H9 (cell line): Measurements from ENCODE around the gene EYA4. TPM values are rescaled to one million over a fixed set of nuclear protein-coding genes. Genes with fewer than 3 reads are reported as not detected.

ENCODE experiments used
- DNase-seq: peaks from one replicate; pipeline ENCODE4 v3.0.0-alpha.2; 2017
- H2AFZ ChIP-seq: one replicate; pipeline ENCODE4 v1.6.1; 2013; ENCODE audit warnings: mild to moderate bottlenecking, low read length, control low read depth, moderate library complexity
- H2AK5ac ChIP-seq: 2 replicates; pipeline ENCODE4 v1.6.1; 2013; ENCODE audit warnings: low read length, control low read depth, mixed read lengths; ENCODE audit not compliant: insufficient read length
- H2BK120ac ChIP-seq: one replicate; pipeline ENCODE4 v1.6.1; 2013; ENCODE audit warnings: low read depth, mild to moderate bottlenecking, low read length, control low read depth, inconsistent platforms; ENCODE audit not compliant: poor library complexity, severe bottlenecking
- H2BK12ac ChIP-seq: 2 replicates; pipeline ENCODE4 v1.6.1; 2013; ENCODE audit warnings: low read length, control low read depth, mixed read lengths, low read depth; ENCODE audit not compliant: insufficient read length
- H2BK15ac ChIP-seq: 2 replicates; pipeline ENCODE4 v1.6.1; 2013; ENCODE audit warnings: low read depth, low read length, control low read depth
- H2BK20ac ChIP-seq: one replicate; pipeline ENCODE4 v1.6.1; 2013; ENCODE audit warnings: low read depth, mild to moderate bottlenecking, low read length, control low read depth, inconsistent platforms; ENCODE audit not compliant: poor library complexity, severe bottlenecking
- H2BK5ac ChIP-seq: 2 replicates; pipeline ENCODE4 v1.6.1; 2013; ENCODE audit warnings: low read length, control low read depth, mixed read lengths; ENCODE audit not compliant: insufficient read length
- H3K14ac ChIP-seq: 2 replicates; pipeline ENCODE4 v1.6.1; 2013; ENCODE audit warnings: low read length, control low read depth; ENCODE audit not compliant: insufficient read depth
- H3K18ac ChIP-seq: 2 replicates; pipeline ENCODE4 v1.6.1; 2013; ENCODE audit warnings: low read depth, mild to moderate bottlenecking, mixed read lengths, low read length, control low read depth; ENCODE audit not compliant: insufficient read length
- H3K23ac ChIP-seq: 2 replicates; pipeline ENCODE4 v1.6.1; 2013; ENCODE audit warnings: low read length, control low read depth, mixed read lengths, low read depth; ENCODE audit not compliant: insufficient read length
- H3K23me2 ChIP-seq: 2 replicates; pipeline ENCODE4 v1.6.1; 2013; ENCODE audit warnings: low read depth, mild to moderate bottlenecking, mixed read lengths, low read length, control low read depth; ENCODE audit not compliant: insufficient read length, poor library complexity, severe bottlenecking
- H3K27ac ChIP-seq: 2 replicates; pipeline ENCODE4 v1.5.1; 2013; ENCODE audit warnings: low read length, control low read depth, mixed read lengths, low read depth; ENCODE audit not compliant: insufficient read length
- H3K27me3 ChIP-seq: 2 replicates; pipeline ENCODE4 v1.6.1; 2013; ENCODE audit warnings: low read length, control low read depth, inconsistent platforms; ENCODE audit not compliant: insufficient read depth
- H3K4ac ChIP-seq: 2 replicates; pipeline ENCODE4 v1.6.1; 2013; ENCODE audit warnings: low read depth, mild to moderate bottlenecking, control low read depth, inconsistent platforms, low read length, moderate library complexity
- H3K4me1 ChIP-seq: 2 replicates; pipeline ENCODE4 v1.6.1; 2013; ENCODE audit warnings: low read length, control low read depth, inconsistent platforms; ENCODE audit not compliant: insufficient read depth
- H3K4me2 ChIP-seq: 2 replicates; pipeline ENCODE4 v1.6.1; 2013; ENCODE audit warnings: low read length, control low read depth, mixed read lengths; ENCODE audit not compliant: insufficient read length, insufficient read depth
- H3K56ac ChIP-seq: 2 replicates; pipeline ENCODE4 v1.6.1; 2013; ENCODE audit warnings: low read depth, mild to moderate bottlenecking, mixed read lengths, low read length, control low read depth; ENCODE audit not compliant: insufficient read length
- H3K79me1 ChIP-seq: 2 replicates; pipeline ENCODE4 v1.6.1; 2013; ENCODE audit warnings: low read depth, mild to moderate bottlenecking, moderate library complexity, low read length, control low read depth, inconsistent platforms; ENCODE audit not compliant: insufficient read depth, poor library complexity, severe bottlenecking
- H3K79me2 ChIP-seq: 2 replicates; pipeline ENCODE4 v1.6.1; 2013; ENCODE audit warnings: low read length, control low read depth, inconsistent platforms; ENCODE audit not compliant: insufficient read depth
- H3K9ac ChIP-seq: 2 replicates; pipeline ENCODE4 v1.6.1; 2013; ENCODE audit warnings: low read length, control low read depth, mixed read lengths; ENCODE audit not compliant: insufficient read length; ENCODE audit errors: extremely low read depth
- H3K9me3 ChIP-seq: one replicate; pipeline ENCODE4 v1.6.1; 2013; ENCODE audit warnings: low read depth, low read length, inconsistent platforms; ENCODE audit not compliant: control insufficient read depth
- H3T11ph ChIP-seq: one replicate; pipeline ENCODE4 v1.6.1; 2013; ENCODE audit warnings: mild to moderate bottlenecking, low read length, control low read depth, inconsistent platforms
- H4K20me1 ChIP-seq: one replicate; pipeline ENCODE4 v1.6.1; 2013; ENCODE audit not compliant: control insufficient read depth, insufficient read length, insufficient read depth
- H4K5ac ChIP-seq: 2 replicates; pipeline ENCODE4 v1.6.1; 2013; ENCODE audit warnings: low read depth, mild to moderate bottlenecking, mixed read lengths, low read length, control low read depth; ENCODE audit not compliant: insufficient read length
- H4K8ac ChIP-seq: replicated peaks from 2 replicates; pipeline ENCODE4 v1.6.1; 2013; ENCODE audit warnings: low read length, control low read depth, mixed read lengths, low read depth; ENCODE audit not compliant: insufficient read length
- H4K91ac ChIP-seq: 2 replicates; pipeline ENCODE4 v1.6.1; 2013; ENCODE audit warnings: low read depth, mild to moderate bottlenecking, moderate library complexity, mixed read lengths, low read length, control low read depth; ENCODE audit not compliant: insufficient read length
- H3K27ac Mint-ChIP-seq, 3 experiments: 2 replicates in 2 of 3; 3 replicates in 1 of 3; pipeline ENCODE4 v1.8.0; 2020 to 2021; ENCODE audit warnings: mixed read lengths in 3 of 3, mild to moderate bottlenecking in 1 of 3, moderate library complexity in 1 of 3
- H3K27me3 Mint-ChIP-seq: 2 replicates; pipeline ENCODE4 v1.8.0; 2021; ENCODE audit warnings: low read depth, mild to moderate bottlenecking, moderate library complexity, mixed read lengths
- H3K36me3 Mint-ChIP-seq, 3 experiments: 2 replicates in 2 of 3; 3 replicates in 1 of 3; pipeline ENCODE4 v1.8.0; 2020 to 2021; ENCODE audit warnings: low read depth in 3 of 3, mixed read lengths in 3 of 3; ENCODE audit not compliant: insufficient read depth in 1 of 3
- H3K4me1 Mint-ChIP-seq, 2 experiments: 2 replicates each; pipeline ENCODE4 v1.8.0; 2020; ENCODE audit warnings: mixed read lengths in 2 of 2
- H3K4me3 Mint-ChIP-seq, 2 experiments: 2 replicates in 1 of 2; 3 replicates in 1 of 2; pipeline ENCODE4 v1.8.0; 2020 to 2021; ENCODE audit warnings: mild to moderate bottlenecking in 2 of 2, mixed read lengths in 2 of 2, moderate library complexity in 1 of 2
- H3K9me3 Mint-ChIP-seq, 2 experiments: 2 replicates in 1 of 2; 3 replicates in 1 of 2; pipeline ENCODE4 v1.8.0; 2020; ENCODE audit warnings: mild to moderate bottlenecking in 2 of 2, mixed read lengths in 2 of 2, moderate library complexity in 1 of 2
- WGBS: extraction: QIAGEN DNeasy Blood & Tissue Kit; methylation state at CpG from one replicate; pipeline ENCODE4 v1.1.7; 2013; ENCODE audit warnings: missing lambda C conversion rate, low lambda C conversion rate, mixed read lengths; ENCODE audit not compliant: insufficient read length; ENCODE audit errors: extremely low coverage; 5-methylcytosine and 5-hydroxymethylcytosine counted together
- total RNA-seq: library from RNA; stranded (reverse); gene quantifications from 2 replicates; pipeline ENCODE4 v1.2.1, GENCODE V29; 2021
- TF ChIP-seq, protein P1 (sequence below): fragments of 200-600 bp; sonication (generic); conservative IDR thresholded peaks from 3 replicates; pipeline ENCODE4 v1.8.0; 2021; ENCODE audit warnings: antibody characterized with exemption, mild to moderate bottlenecking

The EYA4 gene
- total RNA-seq, 1 experiment from 2014 or later: 0.26 TPM

DNA sequence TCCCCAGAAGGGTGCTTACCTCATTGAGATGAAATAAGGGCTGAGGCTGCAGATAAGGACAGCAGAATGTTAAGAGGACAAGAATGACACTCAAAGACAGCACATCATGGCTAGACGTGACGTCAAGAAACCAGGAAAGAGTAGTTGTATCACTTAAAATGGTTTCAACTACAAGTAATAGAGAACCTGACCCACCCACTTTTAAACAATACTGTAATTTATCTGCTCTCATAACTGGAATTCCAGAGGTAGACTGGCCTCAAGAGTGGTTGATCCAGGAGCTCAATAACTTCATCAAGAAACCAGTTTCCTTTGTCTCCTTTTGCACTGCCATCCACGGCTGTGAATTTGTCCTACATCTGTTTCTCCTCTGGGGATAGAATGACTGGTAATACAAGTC, 187.1 kb downstream of the EYA4 start:
- Histone ChIP-seq H3K4me1 (no peaks in the 10 kb centered on the region; the same call in 1 of the 2 replicates), H3K18ac (no peak overlapping the region), H2BK120ac (no peak overlapping the region), H3K4ac (no peak overlapping the region), H4K8ac (no peak overlapping the region), H3K9me3 (no peaks in the 10 kb centered on the region), H3K23me2 (no peaks in the 10 kb centered on the region), H3K14ac (no peak overlapping the region), H4K5ac (no peak overlapping the region), H3K79me1 (no peaks in the 10 kb centered on the region), H2AFZ (no peak overlapping the region), H3K27me3 (no peaks in the 10 kb centered on the region), H3K4me2 (no peak overlapping the region), H2BK5ac (no peak overlapping the region), H3K79me2 (no peaks in the 10 kb centered on the region), H4K20me1 (no peaks in the 10 kb centered on the region), H3T11ph (no peak overlapping the region), H3K23ac (no peak overlapping the region), H3K56ac (no peak overlapping the region), H2BK12ac (no peak overlapping the region), H2BK15ac (no peak overlapping the region), H4K91ac (no peak overlapping the region), H2AK5ac (no peak overlapping the region), H3K27ac (no peak overlapping the region), H2BK20ac (no peak overlapping the region), H3K9ac (no peak overlapping the region)
- DNase-seq: no peak
- WGBS: no CpG with 5 or more reads among the region's 3 CpGs
- Mint-ChIP-seq H3K36me3 (no peaks in the 10 kb centered on the region), H3K4me1 (peaks cover 20 to 22% of the 10 kb centered on the region in 2 experiments), H3K27ac (no peak overlapping the region), H3K9me3 (no peaks in the 10 kb centered on the region), H3K4me3 (no peak overlapping the region), H3K27me3 (no peaks in the 10 kb centered on the region)
- TF ChIP-seq, protein P1, sequence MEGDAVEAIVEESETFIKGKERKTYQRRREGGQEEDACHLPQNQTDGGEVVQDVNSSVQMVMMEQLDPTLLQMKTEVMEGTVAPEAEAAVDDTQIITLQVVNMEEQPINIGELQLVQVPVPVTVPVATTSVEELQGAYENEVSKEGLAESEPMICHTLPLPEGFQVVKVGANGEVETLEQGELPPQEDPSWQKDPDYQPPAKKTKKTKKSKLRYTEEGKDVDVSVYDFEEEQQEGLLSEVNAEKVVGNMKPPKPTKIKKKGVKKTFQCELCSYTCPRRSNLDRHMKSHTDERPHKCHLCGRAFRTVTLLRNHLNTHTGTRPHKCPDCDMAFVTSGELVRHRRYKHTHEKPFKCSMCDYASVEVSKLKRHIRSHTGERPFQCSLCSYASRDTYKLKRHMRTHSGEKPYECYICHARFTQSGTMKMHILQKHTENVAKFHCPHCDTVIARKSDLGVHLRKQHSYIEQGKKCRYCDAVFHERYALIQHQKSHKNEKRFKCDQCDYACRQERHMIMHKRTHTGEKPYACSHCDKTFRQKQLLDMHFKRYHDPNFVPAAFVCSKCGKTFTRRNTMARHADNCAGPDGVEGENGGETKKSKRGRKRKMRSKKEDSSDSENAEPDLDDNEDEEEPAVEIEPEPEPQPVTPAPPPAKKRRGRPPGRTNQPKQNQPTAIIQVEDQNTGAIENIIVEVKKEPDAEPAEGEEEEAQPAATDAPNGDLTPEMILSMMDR: no peak
